SK-N-SH treated with all-trans-retinoic acid at 6 μM for 48 hours (cell line): Measurements from ENCODE around the gene PRR22.
A peak's percentile ranks its signal among the peaks of the same experiment; 100 is the strongest.
"Not testable (repeated sequence)": the region's sequence is repeated elsewhere in the genome, so short reads cannot be mapped to it uniquely, and the experiment has no call there.

Source experiments
- ATAC-seq: fragments of 200-7000 bp; cut with Tn5 transposase; 3 replicates; pipeline ENCODE4 v1.9.1; 2020; ENCODE audit warnings: mild to moderate bottlenecking, moderate library complexity
- ARNTL ChIP-seq: fragments of 450-650 bp; formaldehyde crosslinking; IDR thresholded peaks from 2 replicates; pipeline ENCODE4 v1.5.0; 2020; ENCODE audit warnings: low read depth, mild to moderate bottlenecking, moderate library complexity, borderline replicate concordance
- CSDC2 ChIP-seq: fragments of 250-450 bp; sonication (Bioruptor Pico); IDR thresholded peaks from 2 replicates; pipeline ENCODE4 v1.5.0; 2020; ENCODE audit warnings: mild to moderate bottlenecking, moderate library complexity
- CSRNP3 ChIP-seq: fragments of 250-450 bp; sonication (Bioruptor Pico); IDR thresholded peaks from 2 replicates; pipeline ENCODE4 v1.5.1; 2021; ENCODE audit warnings: mild to moderate bottlenecking, moderate library complexity
- GLIS3 ChIP-seq: fragments of 250-450 bp; sonication (Bioruptor Pico); IDR thresholded peaks from 2 replicates; pipeline ENCODE4 v1.5.0; 2020; ENCODE audit warnings: mild to moderate bottlenecking, moderate library complexity
- ISL1 ChIP-seq: fragments of 250-450 bp; sonication (Bioruptor Pico); IDR thresholded peaks from 2 replicates; pipeline ENCODE4 v2.1.2; 2022; ENCODE audit warnings: mild to moderate bottlenecking, moderate library complexity
- OSR1 ChIP-seq: fragments of 250-450 bp; sonication (Bioruptor Pico); IDR thresholded peaks from 2 replicates; pipeline ENCODE4 v1.8.0; 2022; ENCODE audit warnings: moderate library complexity, mild to moderate bottlenecking, inconsistent platforms
- PPARA ChIP-seq: fragments of 250-450 bp; sonication (Bioruptor Pico); IDR thresholded peaks from 2 replicates; pipeline ENCODE4 v1.5.0; 2020; ENCODE audit warnings: mild to moderate bottlenecking, borderline replicate concordance
- RARB ChIP-seq: fragments of 250-450 bp; sonication (Bioruptor Pico); IDR thresholded peaks from 2 replicates; pipeline ENCODE4 v1.8.0; 2021; ENCODE audit warnings: mild to moderate bottlenecking, moderate library complexity
- SNAI2 ChIP-seq: fragments of 250-450 bp; sonication (Bioruptor Pico); IDR thresholded peaks from 2 replicates; pipeline ENCODE4 v1.5.0; 2020; ENCODE audit warnings: mild to moderate bottlenecking, moderate library complexity
- TOX ChIP-seq: fragments of 250-450 bp; sonication (Bioruptor Pico); IDR thresholded peaks from 2 replicates; pipeline ENCODE4 v1.8.0; 2021; ENCODE audit warnings: mild to moderate bottlenecking, moderate library complexity, borderline replicate concordance
- TSHZ2 ChIP-seq: fragments of 250-450 bp; sonication (Bioruptor Pico); IDR thresholded peaks from 2 replicates; pipeline ENCODE4 v1.5.0; 2020; ENCODE audit warnings: mild to moderate bottlenecking, moderate library complexity
- ZC3H10 ChIP-seq: fragments of 250-450 bp; sonication (Bioruptor Pico); IDR thresholded peaks from 2 replicates; pipeline ENCODE4 v1.5.1; 2021; ENCODE audit warnings: mild to moderate bottlenecking, moderate library complexity
- ZFP3 ChIP-seq: fragments of 250-450 bp; sonication (Bioruptor Pico); IDR thresholded peaks from 2 replicates; pipeline ENCODE4 v1.5.0; 2020; ENCODE audit warnings: mild to moderate bottlenecking, moderate library complexity
- ZNF565 ChIP-seq: fragments of 450-650 bp; formaldehyde crosslinking; conservative IDR thresholded peaks from 2 replicates; pipeline ENCODE4 v1.5.0; 2020; ENCODE audit warnings: low read depth, mild to moderate bottlenecking, moderate library complexity
- ZNF70 ChIP-seq: fragments of 450-650 bp; formaldehyde crosslinking; IDR thresholded peaks from 2 replicates; pipeline ENCODE4 v1.5.0; 2020; ENCODE audit warnings: mild to moderate bottlenecking, moderate library complexity
- ZNF8 ChIP-seq: fragments of 450-650 bp; formaldehyde crosslinking; IDR thresholded peaks from 2 replicates; pipeline ENCODE4 v1.5.0; 2020; ENCODE audit warnings: mild to moderate bottlenecking, moderate library complexity
- TF ChIP-seq, protein P1 (sequence below): fragments of 250-450 bp; sonication (Bioruptor Pico); IDR thresholded peaks from 2 replicates; pipeline ENCODE4 v1.8.0; 2020; ENCODE audit warnings: mild to moderate bottlenecking, moderate library complexity, borderline replicate concordance
- TF ChIP-seq, protein P2 (sequence below): fragments of 250-450 bp; sonication (Bioruptor Pico); IDR thresholded peaks from 2 replicates; pipeline ENCODE4 v1.5.1; 2020; ENCODE audit warnings: low read depth, mild to moderate bottlenecking, moderate library complexity

Gene PRR22

DNA sequence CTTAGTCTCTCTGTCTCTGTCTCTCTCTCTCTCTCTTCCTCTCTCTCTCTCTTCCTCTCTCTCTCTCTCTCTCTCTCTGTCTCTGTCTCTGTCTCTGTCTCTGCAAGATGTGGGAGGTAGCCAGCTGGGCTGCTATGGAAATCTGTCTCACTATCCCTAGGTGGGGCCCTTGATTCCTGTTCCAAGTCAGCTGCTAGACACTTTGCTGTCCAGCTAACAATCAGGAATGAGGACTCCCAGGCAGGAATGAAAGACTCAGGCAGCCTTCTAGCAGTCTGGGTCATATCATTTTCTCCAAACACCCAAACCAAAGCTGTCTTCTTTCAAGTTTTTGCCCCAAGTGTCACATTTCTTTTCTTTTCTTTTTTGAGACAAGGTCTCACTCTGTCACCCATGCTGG lies 40.9 kb downstream of the PRR22 start:
- TF ChIP-seq, protein P1, sequence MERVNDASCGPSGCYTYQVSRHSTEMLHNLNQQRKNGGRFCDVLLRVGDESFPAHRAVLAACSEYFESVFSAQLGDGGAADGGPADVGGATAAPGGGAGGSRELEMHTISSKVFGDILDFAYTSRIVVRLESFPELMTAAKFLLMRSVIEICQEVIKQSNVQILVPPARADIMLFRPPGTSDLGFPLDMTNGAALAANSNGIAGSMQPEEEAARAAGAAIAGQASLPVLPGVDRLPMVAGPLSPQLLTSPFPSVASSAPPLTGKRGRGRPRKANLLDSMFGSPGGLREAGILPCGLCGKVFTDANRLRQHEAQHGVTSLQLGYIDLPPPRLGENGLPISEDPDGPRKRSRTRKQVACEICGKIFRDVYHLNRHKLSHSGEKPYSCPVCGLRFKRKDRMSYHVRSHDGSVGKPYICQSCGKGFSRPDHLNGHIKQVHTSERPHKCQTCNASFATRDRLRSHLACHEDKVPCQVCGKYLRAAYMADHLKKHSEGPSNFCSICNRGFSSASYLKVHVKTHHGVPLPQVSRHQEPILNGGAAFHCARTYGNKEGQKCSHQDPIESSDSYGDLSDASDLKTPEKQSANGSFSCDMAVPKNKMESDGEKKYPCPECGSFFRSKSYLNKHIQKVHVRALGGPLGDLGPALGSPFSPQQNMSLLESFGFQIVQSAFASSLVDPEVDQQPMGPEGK: no peak
- TF ChIP-seq ZFP3 (no peak), ARNTL (no peak), ZNF70 (CRISPR knock-in tag) (no peak), SNAI2 (no peak), ZNF8 (no peak), RARB (no peak), PPARA (CRISPR knock-in tag) (no peak), TSHZ2 (CRISPR knock-in tag) (no peak), TOX (CRISPR knock-in tag) (no peak), ISL1 (CRISPR knock-in tag) (no peak), ZC3H10 (CRISPR knock-in tag) (no peak)

DNA sequence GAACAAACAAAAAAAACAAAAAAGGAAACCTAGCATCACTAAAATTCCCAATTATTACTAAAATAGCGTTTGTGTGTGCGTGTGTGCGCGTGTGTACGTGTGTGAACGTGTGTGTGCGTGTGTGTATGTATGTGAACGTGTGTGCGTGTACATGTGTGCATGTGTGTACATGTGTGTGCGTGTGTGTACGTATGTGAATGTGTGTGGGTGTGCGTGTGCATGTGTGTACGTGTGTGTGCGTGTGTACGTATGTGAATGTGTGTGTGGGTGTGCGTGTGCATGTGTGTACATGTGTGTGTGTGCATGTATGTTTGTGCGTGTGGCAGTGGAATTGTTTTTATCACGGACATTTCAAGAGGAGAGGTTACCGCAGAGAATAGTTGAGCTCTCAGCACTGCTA lies 42.5 kb downstream of the PRR22 start:
- TF ChIP-seq CSDC2 (CRISPR knock-in tag) (no peak), ZNF70 (CRISPR knock-in tag) (no peak), CSRNP3 (CRISPR knock-in tag) (no peak), TSHZ2 (CRISPR knock-in tag) (no peak), RARB (no peak), SNAI2 (no peak), TOX (CRISPR knock-in tag) (no peak), OSR1 (CRISPR knock-in tag) (no peak), PPARA (CRISPR knock-in tag) (no peak)
- TF ChIP-seq, protein P2, sequence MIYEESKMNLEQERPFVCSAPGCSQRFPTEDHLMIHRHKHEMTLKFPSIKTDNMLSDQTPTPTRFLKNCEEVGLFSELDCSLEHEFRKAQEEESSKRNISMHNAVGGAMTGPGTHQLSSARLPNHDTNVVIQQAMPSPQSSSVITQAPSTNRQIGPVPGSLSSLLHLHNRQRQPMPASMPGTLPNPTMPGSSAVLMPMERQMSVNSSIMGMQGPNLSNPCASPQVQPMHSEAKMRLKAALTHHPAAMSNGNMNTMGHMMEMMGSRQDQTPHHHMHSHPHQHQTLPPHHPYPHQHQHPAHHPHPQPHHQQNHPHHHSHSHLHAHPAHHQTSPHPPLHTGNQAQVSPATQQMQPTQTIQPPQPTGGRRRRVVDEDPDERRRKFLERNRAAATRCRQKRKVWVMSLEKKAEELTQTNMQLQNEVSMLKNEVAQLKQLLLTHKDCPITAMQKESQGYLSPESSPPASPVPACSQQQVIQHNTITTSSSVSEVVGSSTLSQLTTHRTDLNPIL (CRISPR knock-in tag): no peak
- ATAC-seq: no peak

More for the DNA sequence above, 40.9 kb downstream of the PRR22 start:
- ATAC-seq: peak; percentile 21; the same call in 1 of the 3 replicates

GRCh38 chr19:5738423-5738822 lies 46.1 kb downstream of the PRR22 start:
- TF ChIP-seq GLIS3 (no peak), TSHZ2 (CRISPR knock-in tag) (no peak), CSRNP3 (CRISPR knock-in tag) (no peak), ZNF8 (no peak), ZC3H10 (CRISPR knock-in tag) (no peak), RARB (no peak), ARNTL (no peak), TOX (CRISPR knock-in tag) (no peak), ZNF565 (CRISPR knock-in tag) (no peak), CSDC2 (CRISPR knock-in tag) (no peak), PPARA (CRISPR knock-in tag) (no peak), ZNF70 (CRISPR knock-in tag) (no peak)
- TF ChIP-seq, protein P1: no peak
- no peak for ATAC-seq

- ATAC-seq: not testable (repeated sequence)
Measured at GRCh38 chr19:5733172-5733571, 51.4 kb downstream of the PRR22 start.
